DMS114 treated with DMSO at 0.1 percent for 48 hours (cell line): ENCODE measurements around the gene MXRA7.
"Not testable (repeated sequence)": the region's sequence is repeated elsewhere in the genome, so short reads cannot be mapped to it uniquely, and the experiment has no call there.

Source experiments
- DNase-seq: peaks from one replicate; lab custom pipeline; 2025; ENCODE audit not compliant: unreplicated experiment; lab: John Stamatoyannopoulos, UW

MXRA7 gene, protein sequence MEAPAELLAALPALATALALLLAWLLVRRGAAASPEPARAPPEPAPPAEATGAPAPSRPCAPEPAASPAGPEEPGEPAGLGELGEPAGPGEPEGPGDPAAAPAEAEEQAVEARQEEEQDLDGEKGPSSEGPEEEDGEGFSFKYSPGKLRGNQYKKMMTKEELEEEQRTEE

DNA sequence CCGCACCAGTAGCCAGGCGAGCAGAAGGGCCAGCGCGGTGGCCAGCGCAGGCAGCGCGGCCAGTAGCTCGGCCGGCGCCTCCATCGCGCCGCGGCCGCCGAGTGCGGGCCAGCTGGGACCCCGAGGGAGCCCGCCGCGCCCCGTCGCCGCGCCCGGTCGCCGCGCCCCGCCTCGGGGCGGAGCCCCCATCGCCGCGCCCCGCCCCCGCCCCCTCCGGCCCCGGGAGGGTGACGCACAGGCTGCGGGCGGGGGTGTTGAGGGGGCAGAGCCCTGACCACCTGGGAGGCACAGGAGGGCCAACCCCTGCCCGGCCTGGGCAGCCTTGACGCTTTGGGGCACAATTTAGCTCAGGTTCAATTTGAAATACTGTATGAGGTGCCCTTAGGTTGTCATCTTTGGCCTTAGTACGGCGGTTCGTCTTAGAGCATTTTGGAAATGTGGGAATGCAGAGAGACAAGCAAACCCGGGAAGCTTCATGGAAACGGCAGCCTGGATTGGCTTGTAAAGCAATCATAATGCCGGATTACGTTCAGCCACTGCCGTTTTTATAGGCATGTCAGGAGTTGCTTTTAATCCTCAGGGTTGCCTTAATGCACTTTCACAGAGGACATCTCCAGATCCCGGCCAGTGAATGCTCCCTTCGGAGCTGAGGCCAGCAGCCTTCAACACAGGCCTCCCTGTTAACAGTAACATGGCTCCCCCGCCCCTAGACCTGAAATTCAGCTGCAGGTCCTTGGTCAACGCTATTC, at the start of gene MXRA7:
MXRA7 (minus strand) TSS at position 103 of the 749 bp plus-strand sequence; CDS start at position 84, 19 bp downstream.
- no peak for DNase-seq

- no peak for DNase-seq
Measured at GRCh38 chr17:76758570-76758969, 47.8 kb upstream of the MXRA7 start.

GRCh38 chr17:76757256-76757655, 46.5 kb upstream of the MXRA7 start:
- no peak for DNase-seq

GRCh38 chr17:76755285-76755684, 44.5 kb upstream of the MXRA7 start:
- no peak for DNase-seq

- DNase-seq, result no peak
Measured at GRCh38 chr17:76753061-76753961, 42.5 kb upstream of the MXRA7 start.

DNA sequence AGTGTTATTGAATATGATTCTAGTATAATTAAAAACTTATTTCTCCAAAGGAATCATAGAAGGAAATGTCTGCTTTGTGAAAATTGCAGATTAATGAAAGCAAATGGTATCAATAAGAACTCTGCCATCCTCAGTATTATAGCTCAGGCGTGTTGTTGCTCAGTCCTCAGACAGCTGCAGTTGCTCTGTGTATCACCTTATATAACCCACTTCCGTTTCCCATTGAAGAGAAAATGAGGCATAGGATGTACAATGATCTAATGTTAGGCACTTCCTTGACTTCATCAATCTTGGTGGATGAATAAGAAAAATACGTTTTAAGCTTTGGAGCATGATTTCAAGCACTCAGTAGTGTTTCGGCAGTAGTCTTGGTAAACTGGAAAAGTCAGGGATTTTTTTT, 41.2 kb upstream of the MXRA7 start:
- DNase-seq, result no peak

DNA sequence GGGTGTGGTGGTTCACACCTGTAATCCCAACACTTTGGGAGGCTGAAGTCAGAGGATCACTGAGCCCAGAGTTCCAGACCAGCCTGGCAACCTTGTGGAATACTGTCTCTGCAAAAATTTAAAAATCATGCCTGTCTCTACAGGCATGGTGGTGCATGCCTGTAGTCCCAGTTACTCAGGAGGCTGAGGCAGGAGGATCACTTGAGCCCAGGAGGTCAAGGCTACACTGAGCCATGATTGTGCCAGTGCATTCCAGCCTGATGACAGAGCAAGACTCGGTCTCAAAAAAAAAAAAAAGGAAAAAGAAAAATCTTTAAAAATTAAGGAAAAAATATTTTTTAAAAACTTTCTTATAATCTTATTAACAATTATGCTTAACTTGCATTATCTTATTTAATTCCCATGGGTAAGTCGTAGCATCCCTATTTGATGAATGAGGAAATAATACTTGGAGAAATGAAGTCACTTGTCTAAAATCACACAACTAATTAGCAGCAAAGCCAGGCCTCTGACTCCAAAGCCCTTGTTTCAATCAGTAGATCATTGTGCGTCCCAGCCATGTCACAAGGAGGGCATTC, 40.7 kb upstream of the MXRA7 start:
- no peak for DNase-seq

DNA sequence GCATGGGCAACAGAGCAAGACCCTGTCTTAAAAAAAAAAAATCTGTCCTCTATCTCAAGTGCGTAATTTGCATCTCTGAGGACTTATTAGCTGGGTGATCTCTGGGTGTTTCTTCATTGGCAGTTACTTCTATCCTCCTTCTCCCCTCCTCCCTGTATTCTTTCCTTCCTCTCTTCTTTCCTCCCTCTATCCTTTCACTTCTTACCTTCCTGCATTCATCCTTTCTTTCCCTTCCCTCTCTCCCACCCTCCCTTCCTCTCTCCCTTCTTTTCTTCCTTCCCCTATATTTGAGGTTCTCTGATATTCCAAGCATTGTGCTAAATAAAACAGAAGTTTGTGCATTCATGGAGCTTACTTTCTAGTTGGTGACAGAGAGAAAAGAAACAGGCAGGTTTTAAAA, 37.9 kb upstream of the MXRA7 start:
- no peak for DNase-seq

- DNase-seq, result no peak
Measured at GRCh38 chr17:76747716-76748363, 37.1 kb upstream of the MXRA7 start.

GRCh38 chr17:76745785-76746184, 35.0 kb upstream of the MXRA7 start:
- not testable (repeated sequence) for DNase-seq

GRCh38 chr17:76744747-76745146, 34.0 kb upstream of the MXRA7 start:
- DNase-seq, result no peak

- no peak for DNase-seq
Measured at GRCh38 chr17:76742958-76743357, 32.2 kb upstream of the MXRA7 start.

DNA sequence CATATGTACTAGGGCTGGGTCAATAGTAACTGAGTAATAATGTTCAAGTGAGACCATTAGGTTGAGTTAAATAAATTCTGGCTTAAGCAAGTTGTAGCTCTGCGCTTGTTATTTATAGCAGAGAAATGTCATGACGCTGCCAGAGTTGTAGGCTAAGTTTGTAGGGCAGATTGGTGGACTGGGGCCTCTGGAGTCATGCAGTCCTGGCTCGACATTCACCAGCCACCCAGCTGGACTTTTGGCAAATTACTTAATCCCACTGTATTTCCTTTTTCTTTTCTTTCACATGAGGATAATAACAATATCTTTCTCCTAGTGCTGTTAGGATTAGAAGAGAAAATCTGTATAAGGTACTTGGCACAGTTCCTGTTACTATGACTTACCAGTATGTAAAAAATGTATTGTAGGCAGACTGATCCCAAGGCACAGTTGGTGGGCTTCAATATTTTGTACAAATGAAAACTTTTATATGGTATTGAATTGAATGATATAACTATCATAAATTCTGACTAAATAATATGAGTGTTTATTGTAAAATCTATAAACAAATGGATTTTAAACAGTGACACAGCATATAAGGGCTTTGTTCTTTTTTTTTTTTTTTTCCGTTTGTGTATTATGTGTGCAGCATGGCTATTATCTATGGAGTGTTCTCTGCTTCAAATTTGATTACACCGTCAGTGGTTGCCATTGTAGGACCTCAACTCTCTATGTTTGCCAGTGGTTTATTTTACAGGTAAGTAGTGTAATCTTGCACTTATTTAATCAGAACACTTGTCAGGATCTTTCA, 29.8 kb upstream of the MXRA7 start:
- DNase-seq, result no peak

DNA sequence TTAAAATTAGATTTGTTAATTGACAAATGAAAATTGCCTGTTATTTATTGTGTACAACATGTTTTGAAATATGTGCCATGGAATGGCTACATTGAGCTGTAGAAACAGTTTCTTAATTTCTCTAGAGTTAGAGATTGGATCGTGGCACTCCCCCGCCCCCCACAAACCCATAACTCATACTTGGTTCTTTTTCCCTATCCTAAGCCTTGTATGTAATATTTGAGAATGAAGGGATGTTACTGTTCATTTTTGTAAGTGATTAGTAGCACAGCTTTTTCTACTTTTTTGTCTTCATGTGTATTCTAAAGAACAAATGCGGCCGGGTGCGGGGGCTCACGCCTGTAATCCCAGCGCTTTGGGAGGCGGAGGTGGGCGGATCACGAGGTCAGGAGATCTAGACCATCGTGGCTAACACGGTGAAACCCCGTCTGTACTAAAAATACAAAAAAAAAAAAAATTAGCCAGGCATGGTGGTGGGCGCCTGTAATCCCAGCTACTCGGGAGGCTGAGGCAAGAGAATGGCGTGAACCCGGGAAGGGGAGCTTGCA, 28.9 kb upstream of the MXRA7 start:
- DNase-seq, result not testable (repeated sequence)

GRCh38 chr17:76738468-76738850, 27.7 kb upstream of the MXRA7 start:
- DNase-seq, result no peak

- peak; percentile 79 for DNase-seq
Measured at GRCh38 chr17:76737676-76738467, 27.1 kb upstream of the MXRA7 start, which contains the start of gene MFSD11. MFSD11 (plus strand) TSS chr17:76738119; CDS start chr17:76738353, 234 bp downstream.

GRCh38 chr17:76737082-76737675, 26.4 kb upstream of the MXRA7 start, which contains the start of gene SRSF2:
SRSF2 (minus strand) TSS chr17:76737331; CDS start chr17:76737160, 171 bp downstream.
- DNase-seq, result peak; percentile 92

DNA sequence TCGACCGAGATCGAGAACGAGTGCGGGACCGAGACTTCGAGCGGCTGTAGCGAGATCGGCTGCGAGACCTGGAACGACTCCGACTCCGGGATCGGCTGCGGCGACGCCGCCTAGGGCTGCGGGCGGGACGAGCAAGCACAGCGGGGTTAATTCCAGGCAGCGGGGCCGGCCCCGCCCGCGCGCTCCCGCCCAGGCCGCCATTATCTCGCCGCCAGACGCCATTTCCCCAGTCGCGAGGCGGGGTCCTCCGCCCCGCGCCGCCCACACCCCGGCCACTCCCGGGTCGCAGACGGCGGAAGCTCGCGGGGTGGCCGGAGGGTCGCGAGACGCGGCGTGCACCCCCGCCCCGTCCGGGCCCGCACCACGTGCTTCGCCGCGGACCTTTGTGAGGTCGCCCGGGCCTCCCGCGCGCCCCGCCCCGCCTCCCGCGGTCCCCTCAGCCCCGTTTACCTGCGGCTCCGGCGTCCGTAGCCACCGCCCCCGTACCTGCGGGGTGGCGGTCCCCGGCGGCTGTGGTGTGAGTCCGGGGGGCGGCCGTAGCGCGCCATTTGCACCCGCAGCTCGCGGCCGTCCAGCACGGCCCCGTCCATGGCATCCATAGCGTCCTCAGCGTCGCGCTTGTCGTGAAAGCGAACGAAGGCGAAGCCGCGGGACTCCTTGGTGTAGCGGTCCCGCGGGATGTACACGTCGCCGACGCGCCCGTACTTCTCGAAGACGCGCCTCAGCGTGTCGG, 25.8 kb upstream of the MXRA7 start:
- peak; percentile 35 for DNase-seq
